Measurements from ENCODE around the gene CACNA1S. TPM values are rescaled to one million over a fixed set of nuclear protein-coding genes. Genes with fewer than 3 reads are reported as not detected.
A peak's percentile ranks its signal among the peaks of the same experiment; 100 is the strongest.

The CACNA1S gene
- total and polyA plus RNA-seq, 2 experiments from 2014 or later: not detected

- no peak overlapping the region for H3K4me2 ChIP-seq
- no peaks in the 10 kb centered on the region for H3K79me2 ChIP-seq
- H4K20me1 ChIP-seq (ENCODE audit: insufficient read depth, poor library complexity, severe bottlenecking): no peaks in the 10 kb centered on the region
- H3K4me3 ChIP-seq: no peak overlapping the region
- H3K9me2 ChIP-seq (replicated peaks; ENCODE audit: insufficient read depth): no peaks in the 10 kb centered on the region
- TF ChIP-seq EZH2 (IDR thresholded peaks at IDR 0.05; ENCODE audit: borderline replicate concordance): no peak
- no peak for TF ChIP-seq EZH2phosphoT487 (IDR thresholded peaks at IDR 0.05; ENCODE audit: low read depth, severe bottlenecking, unreplicated experiment)
- TF ChIP-seq CTCF (IDR thresholded peaks at IDR 0.05; ENCODE audit: poor library complexity): no peak
- H3K4me1 ChIP-seq (ENCODE audit: insufficient read depth): peaks cover 12% of the 10 kb centered on the region
- 79% methylated on average over 6 of the region's 6 CpGs for WGBS (ENCODE audit: low lambda C conversion rate, missing lambda C conversion rate)
- H3K36me3 ChIP-seq (replicated peaks; ENCODE audit: insufficient read depth, low read depth): no peaks in the 10 kb centered on the region
- no peak overlapping the region for H2AFZ ChIP-seq
- peak overlapping the region; percentile 58 for H3K27ac ChIP-seq
- no peaks in the 10 kb centered on the region for H3K9me3 ChIP-seq (ENCODE audit: low read depth)
- no peaks in the 10 kb centered on the region for H3K27me3 ChIP-seq
- DNase-seq (ENCODE audit: low spot score): peak; percentile 69
Observed at GRCh38 chr1:201137579-201138310, 25.5 kb upstream of the CACNA1S start.

GRCh38 chr1:201137024-201137392 lies 24.8 kb upstream of the CACNA1S start:
- WGBS (ENCODE audit: low lambda C conversion rate, missing lambda C conversion rate): 89% methylated on average over 7 of the region's 7 CpGs
- no peak overlapping the region for H3K4me3 ChIP-seq
- H2AFZ ChIP-seq: no peak overlapping the region
- H3K79me2 ChIP-seq: no peaks in the 10 kb centered on the region
- DNase-seq (ENCODE audit: low spot score): no peak
- no peaks in the 10 kb centered on the region for H3K9me2 ChIP-seq (replicated peaks; ENCODE audit: insufficient read depth)
- H3K27me3 ChIP-seq: no peaks in the 10 kb centered on the region
- H3K36me3 ChIP-seq (replicated peaks; ENCODE audit: insufficient read depth, low read depth): no peaks in the 10 kb centered on the region
- H3K27ac ChIP-seq: no peak overlapping the region
- TF ChIP-seq EZH2phosphoT487 (IDR thresholded peaks at IDR 0.05; ENCODE audit: low read depth, severe bottlenecking, unreplicated experiment) (no peak), EZH2 (IDR thresholded peaks at IDR 0.05; ENCODE audit: borderline replicate concordance) (no peak), CTCF (IDR thresholded peaks at IDR 0.05; ENCODE audit: poor library complexity) (no peak)
- no peaks in the 10 kb centered on the region for H4K20me1 ChIP-seq (ENCODE audit: insufficient read depth, poor library complexity, severe bottlenecking)
- H3K4me1 ChIP-seq (ENCODE audit: insufficient read depth): peaks cover 12% of the 10 kb centered on the region
- H3K4me2 ChIP-seq: no peak overlapping the region
- H3K9me3 ChIP-seq (ENCODE audit: low read depth): no peaks in the 10 kb centered on the region

- Histone ChIP-seq H3K9me2 (replicated peaks; ENCODE audit: insufficient read depth) (no peaks in the 10 kb centered on the region), H3K36me3 (replicated peaks; ENCODE audit: insufficient read depth, low read depth) (no peaks in the 10 kb centered on the region), H3K4me1 (ENCODE audit: insufficient read depth) (peaks cover 12% of the 10 kb centered on the region), H3K9me3 (ENCODE audit: low read depth) (no peaks in the 10 kb centered on the region), H4K20me1 (ENCODE audit: insufficient read depth, poor library complexity, severe bottlenecking) (no peaks in the 10 kb centered on the region), H3K4me2 (no peak overlapping the region), H2AFZ (no peak overlapping the region), H3K27ac (no peak overlapping the region), H3K4me3 (no peak overlapping the region), H3K27me3 (no peaks in the 10 kb centered on the region), H3K79me2 (no peaks in the 10 kb centered on the region)
- DNase-seq (ENCODE audit: low spot score): no peak
- TF ChIP-seq EZH2phosphoT487 (IDR thresholded peaks at IDR 0.05; ENCODE audit: low read depth, severe bottlenecking, unreplicated experiment) (no peak), EZH2 (IDR thresholded peaks at IDR 0.05; ENCODE audit: borderline replicate concordance) (no peak), CTCF (IDR thresholded peaks at IDR 0.05; ENCODE audit: poor library complexity) (no peak)
- 64% methylated on average over 8 of the region's 8 CpGs for WGBS (ENCODE audit: low lambda C conversion rate, missing lambda C conversion rate)
Observed at GRCh38 chr1:201136355-201137023, 24.3 kb upstream of the CACNA1S start.

Data from hepatocyte (in vitro differentiated cells).